ACHN (cell line): Measurements from ENCODE around the gene UPF3A.
A peak's percentile ranks its signal among the peaks of the same experiment; 100 is the strongest.
"Not testable (repeated sequence)": the region's sequence is repeated elsewhere in the genome, so short reads cannot be mapped to it uniquely, and the experiment has no call there.

Experiments
- DNase-seq: peaks from one replicate; pipeline ENCODE4 v3.0.0-alpha.2; 2015
- in situ Hi-C: cut with HindIII; loops from 2 replicates; pipeline ENCODE4 v1.10.0; 2017; ENCODE audit warnings: low sequenced_read_pairs, low pct_ligation_motif_present, low pct_unique_long_range_greater_than_20kb

Gene UPF3A

GRCh38 chr13:114281351-114282040, at the start of gene UPF3A:
Gene UPF3A, plus strand, starts transcription at chr13:114281601. Its CDS starts 39 bp downstream, at chr13:114281640.
- peak; percentile 84 for DNase-seq
- in situ Hi-C loops = no loop called here

- in situ Hi-C loops = no loop called here
- DNase-seq = no peak
These were observed 49.5 kb upstream of the UPF3A start for GRCh38 chr13:114231886-114232285.

GRCh38 chr13:114234266-114234644, 47.1 kb upstream of the UPF3A start:
- in situ Hi-C loops = no loop called here

GRCh38 chr13:114234645-114235421, 46.6 kb upstream of the UPF3A start, which contains the start of gene CDC16:
Gene CDC16, plus strand, starts transcription at chr13:114234897. Its CDS starts 188 bp downstream, at chr13:114235085.
- in situ Hi-C loops = no loop called here
- peak; percentile 89 for DNase-seq

More at GRCh38 chr13:114234266-114234644, 47.1 kb upstream of the UPF3A start:
- no peak for DNase-seq

GRCh38 chr13:114235697-114236096, 45.7 kb upstream of the UPF3A start:
- no peak for DNase-seq

GRCh38 chr13:114236227-114236626, 45.2 kb upstream of the UPF3A start:
- DNase-seq = no peak
- in situ Hi-C loops = no loop called here

More at GRCh38 chr13:114235697-114236096, 45.7 kb upstream of the UPF3A start:
- in situ Hi-C loops = no loop called here

GRCh38 chr13:114237415-114238112, 43.8 kb upstream of the UPF3A start:
- no peak for DNase-seq
- in situ Hi-C loops = no loop called here

GRCh38 chr13:114241918-114242317, 39.5 kb upstream of the UPF3A start:
- in situ Hi-C loops = no loop called here
- no peak for DNase-seq

GRCh38 chr13:114243971-114244370, 37.4 kb upstream of the UPF3A start:
- DNase-seq = no peak
- in situ Hi-C loops = no loop called here

- DNase-seq = no peak
- in situ Hi-C loops = no loop called here
These were observed 36.8 kb upstream of the UPF3A start for GRCh38 chr13:114244637-114245036.

- no peak for DNase-seq
- in situ Hi-C loops = no loop called here
These were observed 33.4 kb upstream of the UPF3A start for GRCh38 chr13:114248011-114248410.

- in situ Hi-C loops = no loop called here
- DNase-seq = no peak
These were observed 32.3 kb upstream of the UPF3A start for GRCh38 chr13:114249077-114249476.

- in situ Hi-C loops, DNase-seq: not testable (repeated sequence)
These were observed 29.6 kb upstream of the UPF3A start for GRCh38 chr13:114251639-114252440.

GRCh38 chr13:114256547-114256946, 24.9 kb upstream of the UPF3A start:
- in situ Hi-C loops = no loop called here
- DNase-seq = no peak

GRCh38 chr13:114257014-114257413, 24.4 kb upstream of the UPF3A start:
- in situ Hi-C loops = no loop called here

GRCh38 chr13:114258589-114258988, 22.8 kb upstream of the UPF3A start:
- in situ Hi-C loops = no loop called here
- DNase-seq = no peak

More at GRCh38 chr13:114257014-114257413, 24.4 kb upstream of the UPF3A start:
- DNase-seq = no peak

- DNase-seq = no peak
- in situ Hi-C loops = no loop called here
These were observed 22.0 kb upstream of the UPF3A start for GRCh38 chr13:114259374-114259773.

GRCh38 chr13:114259974-114260373, 21.4 kb upstream of the UPF3A start:
- DNase-seq = no peak
- in situ Hi-C loops = no loop called here
